NCI-H1436 (cell line): ENCODE measurements around the gene PREX1.

ENCODE experiments used
- DNase-seq: peaks from one replicate; lab custom pipeline; 2025; lab: John Stamatoyannopoulos, UW

The PREX1 gene

DNA sequence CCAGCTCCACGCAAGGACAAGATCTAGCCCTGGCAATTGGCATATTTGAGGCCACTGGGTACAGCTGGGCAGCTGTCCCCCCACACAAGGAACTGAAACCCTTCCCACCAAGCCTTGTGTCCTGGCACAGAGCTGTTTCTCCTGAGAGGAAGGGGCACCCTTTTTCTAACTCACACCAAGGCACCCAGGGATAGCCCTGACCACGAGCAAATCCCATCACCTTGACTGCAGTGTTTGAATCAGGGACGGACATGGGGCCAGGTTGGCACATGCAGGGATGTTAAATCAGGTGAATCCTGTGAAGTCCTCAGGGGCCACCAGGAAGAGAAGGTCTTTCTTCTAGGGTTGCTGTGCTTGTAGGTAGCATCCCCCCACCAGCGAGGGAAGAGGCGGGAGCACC lies 246.6 kb downstream of the PREX1 start:
- no peak for DNase-seq

DNA sequence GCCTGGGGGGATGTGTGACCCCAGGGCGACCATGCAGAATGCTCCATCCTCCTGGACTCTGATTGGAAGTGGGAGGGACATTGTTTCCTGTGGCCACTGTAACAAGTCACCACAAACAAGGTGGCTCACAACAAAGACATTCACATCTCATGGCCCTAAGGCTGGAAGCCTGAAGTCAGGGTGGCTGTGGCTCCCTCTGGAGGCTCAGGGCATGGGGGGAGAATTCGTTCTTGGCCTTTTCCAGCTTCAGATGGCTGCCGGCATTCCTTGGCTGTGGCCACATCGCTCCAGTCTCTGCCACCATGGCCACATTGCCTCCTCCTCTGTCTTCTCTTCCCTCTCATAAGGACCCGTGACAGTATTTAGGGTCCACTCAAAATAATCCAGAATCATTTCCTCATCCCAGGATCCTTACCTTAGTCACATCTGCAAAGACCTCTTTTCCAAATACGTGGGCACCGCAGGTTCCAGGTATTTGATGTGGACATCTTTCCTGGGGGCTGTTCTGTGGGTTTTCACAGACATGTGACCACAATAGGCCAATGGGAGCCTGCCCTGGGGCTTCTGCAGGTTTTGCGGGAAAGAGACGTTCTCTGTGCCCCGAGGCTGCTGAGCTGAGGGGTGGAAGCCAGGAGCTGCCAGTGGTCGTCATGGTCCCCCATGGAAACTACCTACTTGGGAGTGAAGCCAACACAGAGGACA lies 249.3 kb downstream of the PREX1 start:
- DNase-seq, result no peak

DNA sequence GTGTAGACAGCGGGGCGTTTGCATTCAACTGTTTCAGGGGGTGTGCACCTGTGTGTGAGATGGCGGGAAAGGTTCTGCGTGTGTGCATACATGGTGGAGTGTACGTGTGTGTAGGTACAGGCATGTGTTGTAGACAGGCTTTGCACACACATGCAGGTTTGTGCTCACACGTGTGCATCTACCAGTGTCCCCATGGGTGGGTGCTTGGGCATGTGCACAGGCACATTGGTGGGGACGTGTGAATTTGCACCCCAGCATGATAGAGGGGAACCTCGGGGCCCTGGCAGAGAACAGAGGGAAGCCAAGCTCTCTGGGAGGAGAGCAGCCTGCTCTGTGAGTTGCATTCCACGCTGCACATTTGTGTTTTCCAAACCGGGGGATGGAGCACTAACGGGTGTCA lies 250.2 kb downstream of the PREX1 start:
- DNase-seq, result no peak

DNA sequence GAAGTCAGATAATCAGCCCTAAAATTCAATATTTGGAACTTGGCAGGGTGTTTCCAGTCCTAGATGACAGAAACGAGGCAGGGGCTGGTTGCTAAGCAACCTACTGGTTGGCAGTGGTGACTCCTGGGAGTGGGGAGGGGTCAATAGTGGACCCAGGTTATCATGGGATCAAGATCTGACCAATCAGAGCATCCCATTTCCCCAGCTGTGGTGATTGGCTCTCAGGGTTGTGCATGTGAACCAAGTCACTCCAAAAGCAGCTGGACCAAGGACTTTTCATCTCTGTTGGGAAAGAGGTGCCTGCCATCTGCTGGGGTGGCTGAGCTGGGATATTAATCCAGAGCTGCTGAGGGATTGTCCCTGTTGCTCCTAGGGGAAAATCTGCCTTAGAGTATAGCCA lies 253.4 kb downstream of the PREX1 start:
- no peak for DNase-seq
